Activated CD8-positive, alpha-beta memory T cell treated with anti-CD3 and anti-CD28 coated beads, Interleukin-2, amount 50 U/mL, for 1 hour (primary cell): ENCODE data around the gene ELL3.

Experiments
- DNase-seq: peaks from one replicate; pipeline ENCODE4 v3.0.0-alpha.2; 2020; ENCODE audit errors: extremely low read depth

The ELL3 gene

DNA sequence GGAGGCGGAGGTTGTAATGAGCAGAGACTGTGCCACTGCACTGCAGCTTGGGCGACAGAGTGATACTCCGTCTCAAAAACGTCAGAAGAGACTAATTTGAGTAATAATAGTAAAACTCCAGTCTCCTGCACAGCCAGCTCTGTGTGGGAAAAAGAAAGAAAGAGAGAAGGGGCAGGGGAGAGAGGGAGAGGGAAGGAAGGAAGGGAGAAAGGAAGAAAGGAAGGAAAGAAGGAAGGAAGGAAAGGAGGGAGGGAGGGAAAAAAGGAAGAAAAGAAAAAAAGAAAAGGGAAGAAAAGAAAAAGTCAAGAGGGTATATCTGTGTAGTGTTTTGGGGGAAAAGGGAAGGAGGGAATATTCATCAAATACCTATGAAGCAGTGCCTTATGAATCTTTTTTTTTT, 53.6 kb downstream of the ELL3 start:
- DNase-seq = no peak
